Muscle layer of duodenum (tissue), 2 donors: ENCODE measurements around the gene GNL2.
A peak's percentile ranks its signal among the peaks of the same experiment; 100 is the strongest.

ENCODE experiments used
- H3K27ac ChIP-seq: one replicate; pipeline ENCODE4 v1.7.0; 2013; ENCODE audit warnings: mild to moderate bottlenecking, low read length
- H3K27me3 ChIP-seq: one replicate; pipeline ENCODE4 v1.7.0; 2013; ENCODE audit warnings: low read depth, mild to moderate bottlenecking, control low read depth, low read length
- H3K36me3 ChIP-seq, 2 donors: one replicate each; pipeline ENCODE4 v1.7.0; 2013; ENCODE audit warnings: low read length in 2 of 2, control low read depth in 1 of 2, mild to moderate bottlenecking in 1 of 2; ENCODE audit not compliant: insufficient read depth in 2 of 2, control insufficient read depth in 1 of 2
- H3K4me1 ChIP-seq, 2 donors: one replicate each; pipeline ENCODE4 v1.7.0; 2013; ENCODE audit warnings: low read length in 2 of 2, mild to moderate bottlenecking in 2 of 2, control low read depth in 1 of 2, moderate library complexity in 1 of 2; ENCODE audit not compliant: insufficient read depth in 2 of 2, control insufficient read depth in 1 of 2
- H3K4me3 ChIP-seq, 2 donors: one replicate each; pipeline ENCODE4 v1.7.0; 2013; ENCODE audit warnings: low read length in 2 of 2, low read depth in 1 of 2, mild to moderate bottlenecking in 1 of 2
- H3K9me3 ChIP-seq, 2 donors: one replicate each; pipeline ENCODE4 v1.7.0; 2013; ENCODE audit warnings: low read length in 2 of 2, control low read depth in 1 of 2, mild to moderate bottlenecking in 1 of 2; ENCODE audit not compliant: control insufficient read depth in 1 of 2
- donor health status: healthy.

Gene GNL2

DNA sequence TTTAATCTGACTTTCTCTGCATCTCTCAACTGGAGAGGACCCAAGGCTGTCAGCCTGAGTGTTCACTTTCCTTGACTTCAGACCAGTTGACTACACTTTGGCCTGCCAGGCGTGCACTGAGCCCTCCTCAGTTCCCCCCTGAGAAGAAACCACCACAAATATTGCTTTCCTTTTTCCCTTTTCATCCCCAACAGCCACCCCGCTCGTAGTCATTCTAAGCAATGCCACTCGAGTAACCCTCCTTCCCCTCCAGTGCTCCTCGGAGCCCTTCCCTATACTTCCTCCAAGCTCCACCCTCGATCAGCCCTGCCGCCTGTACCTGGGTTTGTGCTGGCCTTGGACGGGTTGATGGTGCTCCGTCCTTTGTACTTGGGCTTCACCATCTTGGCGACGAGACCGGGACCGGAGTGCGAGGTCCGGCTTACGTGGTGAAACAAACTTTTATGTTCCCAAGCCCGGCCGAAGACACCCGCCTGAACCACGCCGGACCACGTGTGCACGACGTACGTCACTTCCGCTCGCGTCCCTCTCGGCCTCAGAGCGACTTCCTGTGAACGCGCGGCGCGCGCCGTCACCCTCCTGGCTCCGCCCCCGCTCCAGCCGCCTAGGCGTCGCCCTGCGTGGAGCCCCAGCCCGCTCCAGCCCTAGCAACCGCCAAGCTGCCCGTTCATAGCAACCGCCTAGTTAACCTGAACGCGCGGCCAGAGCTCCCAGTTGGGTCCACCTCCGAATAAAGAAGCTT lies at the start of gene GNL2:
Gene GNL2, minus strand, starts transcription at position 498 of the 742 bp plus-strand sequence. Its CDS starts 115 bp downstream, at position 383.
- Histone ChIP-seq H3K27ac (peak within 1 kb of the TSS; percentile 87), H3K9me3 (no peaks in the 10 kb centered on the region), H3K36me3 (peaks cover 19% of the 10 kb centered on the region in 2 donors), H3K4me3 (peak within 1 kb of the TSS; percentile 99), H3K4me1 (peaks cover 0 to 20% of the 10 kb centered on the region in 2 donors), H3K27me3 (no peaks in the 10 kb centered on the region)

DNA sequence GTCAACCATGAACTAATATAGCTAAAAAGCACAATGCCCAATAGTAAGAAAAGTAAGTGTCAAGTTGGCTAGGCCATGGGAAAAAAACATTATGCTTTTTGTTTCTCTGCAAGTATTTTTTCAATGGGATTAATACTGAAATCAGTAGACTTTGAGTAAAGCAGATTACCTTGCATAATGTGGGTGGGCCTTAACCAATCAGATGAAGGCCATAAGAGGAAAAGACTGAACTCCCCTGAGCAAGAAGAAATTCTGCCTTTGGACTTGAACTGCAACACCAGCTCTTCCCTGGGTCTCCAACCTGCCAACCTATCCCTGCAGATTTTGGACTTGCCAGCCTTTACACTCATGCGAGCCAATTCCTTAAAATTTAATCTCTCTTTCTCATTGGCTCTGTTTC lies 45.3 kb upstream of the GNL2 start:
- Histone ChIP-seq H3K4me3 (no peak overlapping the region), H3K27me3 (peaks cover 1% of the 10 kb centered on the region), H3K27ac (no peak overlapping the region), H3K9me3 (peaks cover 10 to 19% of the 10 kb centered on the region in 2 donors), H3K4me1 (no peaks in the 10 kb centered on the region), H3K36me3 (no peaks in the 10 kb centered on the region)

DNA sequence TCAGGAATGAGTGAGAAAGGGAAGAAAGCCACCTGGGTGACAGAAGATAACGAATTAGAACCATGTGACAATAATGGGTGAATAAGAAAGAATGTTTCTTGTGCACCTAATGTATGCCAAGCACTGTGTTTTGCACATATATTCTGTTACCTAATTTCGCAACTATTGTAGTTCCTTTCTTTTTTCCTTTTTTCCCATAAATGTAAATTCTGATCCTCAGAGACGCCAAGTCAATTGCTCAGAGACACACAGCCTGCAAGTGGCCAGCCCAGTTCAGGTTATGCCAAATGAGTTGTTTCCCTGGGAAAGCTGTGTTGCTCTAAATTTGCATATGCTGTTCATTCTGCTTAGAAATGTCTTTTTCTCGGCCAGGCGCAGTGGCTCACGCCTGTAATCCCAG lies 40.7 kb upstream of the GNL2 start:
- H3K4me1 ChIP-seq, result peaks cover 0 to 20% of the 10 kb centered on the region in 2 donors
- H3K9me3 ChIP-seq, result peaks cover 2 to 5% of the 10 kb centered on the region in 2 donors
- peaks cover 39% of the 10 kb centered on the region for H3K27me3 ChIP-seq
- no peaks in the 10 kb centered on the region for H3K36me3 ChIP-seq
- no peak overlapping the region for H3K4me3 ChIP-seq
- no peak overlapping the region for H3K27ac ChIP-seq

DNA sequence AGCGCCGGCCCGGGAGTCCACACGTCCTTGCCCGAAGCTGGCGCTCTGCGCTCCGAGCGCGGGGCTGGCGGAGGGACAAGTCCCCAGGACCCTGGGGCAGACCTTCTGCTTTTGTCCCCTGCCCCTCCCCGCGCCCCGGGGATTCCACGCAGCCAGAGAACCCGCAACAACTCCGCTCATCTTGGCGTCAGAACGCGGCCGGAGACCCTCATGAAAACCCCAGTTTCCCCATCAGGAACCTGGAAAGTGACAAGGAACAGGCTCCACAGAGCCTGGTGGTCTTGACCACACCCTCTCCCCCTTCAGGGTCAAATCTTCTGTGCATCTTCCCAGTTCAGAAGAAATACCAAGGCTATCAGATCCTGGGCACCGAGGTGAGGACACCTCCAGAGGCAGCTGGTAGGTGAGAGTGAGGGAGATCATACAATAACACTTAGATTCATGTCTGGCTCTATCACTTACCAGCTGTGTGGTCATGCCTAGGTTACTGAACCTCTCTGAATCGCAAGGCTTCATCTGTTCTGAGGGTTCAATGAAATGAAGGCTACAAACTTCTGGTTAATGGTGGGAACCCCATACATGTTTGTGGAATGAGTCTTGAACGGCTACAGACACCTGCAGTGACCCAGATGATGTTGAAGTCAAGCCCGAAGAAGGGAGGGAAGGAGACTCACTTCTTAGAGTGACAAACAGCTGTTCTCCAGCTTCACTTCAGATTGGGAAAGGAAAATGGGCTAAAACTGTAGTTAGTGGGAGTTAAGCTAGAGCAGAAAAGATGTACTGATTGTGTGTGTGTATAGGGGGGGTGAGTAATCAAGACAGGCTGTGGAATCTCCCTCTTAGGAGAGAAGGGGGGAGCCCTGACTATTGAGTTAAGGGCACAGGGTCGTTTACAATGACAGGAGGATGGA lies 39.5 kb upstream of the GNL2 start:
- peaks cover 45% of the 10 kb centered on the region for H3K27me3 ChIP-seq
- peaks cover 0 to 20% of the 10 kb centered on the region in 2 donors for H3K4me1 ChIP-seq
- H3K4me3 ChIP-seq, result peak overlapping the region in 1 of 2 donors; percentile 65
- H3K27ac ChIP-seq, result no peak overlapping the region
- H3K9me3 ChIP-seq, result no peaks in the 10 kb centered on the region
- no peaks in the 10 kb centered on the region for H3K36me3 ChIP-seq

DNA sequence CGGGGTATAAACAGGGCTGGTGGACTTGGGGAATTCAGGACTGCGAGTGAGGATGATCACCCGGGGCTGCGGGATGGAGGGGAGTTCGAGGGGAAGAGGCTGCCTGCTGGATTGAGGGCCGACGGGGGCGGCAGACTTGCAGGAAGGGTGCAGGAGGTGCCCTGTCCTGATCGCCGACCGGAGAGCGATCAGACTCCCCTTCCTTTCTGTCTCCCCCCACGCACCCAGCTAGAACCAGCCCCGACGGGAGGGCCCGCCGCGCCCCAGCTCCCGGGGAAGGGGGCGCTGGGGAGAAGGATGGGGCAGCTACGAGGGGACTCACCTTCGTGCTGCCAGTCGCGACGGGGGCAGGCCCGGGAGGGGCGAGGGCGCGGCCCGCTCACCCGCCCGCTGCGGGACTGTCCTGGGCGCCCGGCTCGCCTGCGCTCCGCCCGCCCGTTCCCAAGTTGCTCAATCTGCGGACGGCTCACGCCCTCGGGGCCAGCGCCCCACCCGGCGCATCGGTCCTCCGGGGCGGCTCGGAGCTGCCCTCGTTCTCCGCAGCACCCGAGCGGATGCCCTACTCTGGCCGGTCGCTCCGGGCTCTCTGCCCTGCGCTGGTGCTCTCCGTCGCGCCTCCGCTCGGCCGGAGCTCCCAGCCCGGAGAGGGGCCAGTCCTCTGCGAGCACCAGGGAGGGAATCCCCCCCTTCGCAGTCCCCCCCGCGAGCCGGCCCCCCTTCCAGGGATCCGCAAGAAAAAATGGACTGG lies 38.7 kb upstream of the GNL2 start, which contains the start of gene RSPO1:
Gene RSPO1, minus strand, starts transcription at position 649 of the 748 bp plus-strand sequence. CDS start 5,231 bp downstream, outside the sequence.
- H3K36me3 ChIP-seq, result no peaks in the 10 kb centered on the region
- H3K27me3 ChIP-seq, result peaks cover 53% of the 10 kb centered on the region
- H3K9me3 ChIP-seq, result no peaks in the 10 kb centered on the region
- H3K4me3 ChIP-seq, result peak within 1 kb of the TSS in 1 of 2 donors; percentile 65
- H3K27ac ChIP-seq, result no peak within 1 kb of the TSS
- H3K4me1 ChIP-seq, result peaks cover 0 to 20% of the 10 kb centered on the region in 2 donors

DNA sequence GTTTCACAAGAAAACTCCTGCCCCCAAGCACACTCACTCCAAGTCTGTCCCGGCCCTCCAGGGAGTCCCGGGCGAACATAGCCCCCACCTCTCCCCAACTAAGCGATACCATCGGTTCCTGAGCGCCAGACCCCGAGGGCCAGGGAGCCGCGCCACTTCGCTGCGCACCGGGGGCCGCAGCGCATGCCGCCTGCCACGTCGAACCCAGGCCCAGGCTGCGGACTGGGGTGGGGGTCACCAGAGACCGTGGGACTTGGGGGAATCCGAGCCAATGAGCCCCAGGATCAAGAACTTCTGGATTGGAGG lies 38.2 kb upstream of the GNL2 start:
- Histone ChIP-seq H3K4me1 (peaks cover 0 to 20% of the 10 kb centered on the region in 2 donors), H3K9me3 (no peaks in the 10 kb centered on the region), H3K27me3 (peaks cover 54% of the 10 kb centered on the region), H3K36me3 (no peaks in the 10 kb centered on the region), H3K27ac (no peak overlapping the region), H3K4me3 (peak overlapping the region in 1 of 2 donors; percentile 65)

DNA sequence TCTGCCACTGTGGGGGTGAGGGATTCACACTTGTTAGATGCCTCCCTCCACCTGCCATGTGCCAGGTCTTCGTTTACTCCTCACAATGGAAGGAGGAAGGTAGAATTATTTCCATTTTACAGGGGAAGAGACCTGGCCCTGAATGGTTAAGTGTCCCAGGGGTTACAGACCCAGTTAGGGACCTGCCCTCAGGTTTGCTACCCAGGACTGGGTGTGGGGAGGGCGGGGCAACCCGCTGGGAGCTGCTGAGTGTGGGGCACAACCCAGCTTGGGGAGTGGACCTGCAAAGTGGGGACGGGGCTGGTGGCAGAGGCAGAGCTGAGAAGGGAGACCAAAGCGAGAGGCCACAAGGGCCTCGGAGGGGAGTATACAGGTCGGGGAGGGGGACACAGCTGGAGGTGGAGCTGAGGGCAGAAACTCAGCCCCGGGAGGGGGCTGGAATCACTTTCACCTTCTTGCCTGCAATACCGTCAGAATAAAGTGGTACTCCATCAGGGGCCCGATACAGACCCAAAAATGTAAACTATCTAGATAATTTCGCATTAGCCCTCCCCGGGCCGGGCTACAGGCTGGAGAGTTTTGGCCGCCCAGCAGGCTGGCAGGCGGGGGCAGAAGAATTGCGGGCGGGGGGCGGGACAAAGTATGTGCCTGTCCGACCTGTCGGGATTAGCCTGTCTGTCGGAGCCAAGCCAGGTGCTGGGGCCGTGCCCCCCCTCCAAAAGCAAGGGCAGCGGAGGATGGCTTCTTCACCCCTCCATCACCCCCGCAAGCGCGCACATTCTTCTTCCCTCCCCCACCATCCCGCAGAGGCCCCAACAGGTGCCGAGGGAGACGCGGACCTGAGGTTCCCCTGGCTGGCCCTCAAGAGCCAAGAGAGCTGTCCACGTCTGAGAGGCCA lies 37.6 kb upstream of the GNL2 start:
- peaks cover 54% of the 10 kb centered on the region for H3K27me3 ChIP-seq

DNA sequence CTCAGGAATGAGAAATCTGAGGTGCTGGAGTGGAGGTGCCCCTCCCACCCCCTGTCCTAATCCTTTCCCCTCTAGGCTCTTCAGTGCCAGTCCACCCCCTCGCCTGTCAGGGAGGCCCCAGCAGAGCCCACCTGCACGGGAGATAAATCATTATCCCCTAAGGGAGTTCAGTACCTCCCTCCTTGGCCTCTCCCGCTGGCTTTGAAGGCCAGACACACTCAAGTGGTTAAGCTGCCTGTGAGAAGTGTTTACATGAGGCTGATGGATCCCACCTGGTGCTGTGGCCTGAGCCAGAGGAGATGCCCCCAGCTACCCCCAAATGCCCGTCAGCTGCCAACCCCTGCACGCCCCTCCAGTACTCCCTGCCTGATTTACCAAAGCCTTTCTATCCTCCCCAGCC lies 35.3 kb upstream of the GNL2 start:
- Histone ChIP-seq H3K9me3 (no peaks in the 10 kb centered on the region), H3K36me3 (no peaks in the 10 kb centered on the region), H3K4me1 (peaks cover 0 to 20% of the 10 kb centered on the region in 2 donors), H3K27me3 (peaks cover 57% of the 10 kb centered on the region), H3K27ac (no peak overlapping the region), H3K4me3 (no peak overlapping the region)

More for the DNA sequence above, 37.6 kb upstream of the GNL2 start:
- Histone ChIP-seq H3K4me3 (peak overlapping the region in 1 of 2 donors; percentile 65), H3K4me1 (peaks cover 0 to 20% of the 10 kb centered on the region in 2 donors), H3K27ac (no peak overlapping the region), H3K36me3 (no peaks in the 10 kb centered on the region), H3K9me3 (no peaks in the 10 kb centered on the region)

DNA sequence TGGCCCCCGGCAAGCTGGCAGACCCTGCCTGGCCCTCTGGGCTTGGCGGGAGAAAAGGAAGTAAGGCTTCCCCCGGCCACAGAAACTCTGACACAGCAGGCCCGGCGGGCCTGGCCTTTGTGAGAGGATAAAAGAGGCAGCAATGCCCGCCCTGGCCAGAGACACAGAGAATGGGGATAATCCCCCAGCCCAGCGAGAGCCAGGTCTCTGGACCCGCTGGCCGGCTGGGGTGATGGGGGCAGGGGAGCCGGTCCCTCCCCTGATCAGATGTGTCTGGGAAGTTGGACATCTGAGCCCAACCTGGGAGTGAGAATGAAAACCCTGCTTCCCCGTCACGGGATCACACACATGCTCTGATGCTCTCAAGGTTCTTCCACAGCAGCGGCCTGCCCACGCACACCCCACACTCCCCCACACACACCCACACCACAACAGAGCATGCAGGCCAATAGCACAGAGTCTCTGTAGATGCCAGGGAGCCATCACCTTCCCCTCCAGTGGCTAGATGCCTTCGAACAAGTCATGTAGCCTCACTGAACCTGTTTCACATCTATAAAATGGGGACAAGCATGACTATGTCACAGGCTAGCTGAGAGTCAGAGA lies 34.8 kb upstream of the GNL2 start:
- no peak overlapping the region for H3K4me3 ChIP-seq
- H3K9me3 ChIP-seq, result no peaks in the 10 kb centered on the region
- no peaks in the 10 kb centered on the region for H3K36me3 ChIP-seq
- H3K27ac ChIP-seq, result no peak overlapping the region
- peaks cover 52% of the 10 kb centered on the region for H3K27me3 ChIP-seq
- peaks cover 0 to 20% of the 10 kb centered on the region in 2 donors for H3K4me1 ChIP-seq
